HG03095 (cell line): Measurements from ENCODE around the gene PLEKHG4B.
"Not testable (repeated sequence)": the region's sequence is repeated elsewhere in the genome, so short reads cannot be mapped to it uniquely, and the experiment has no call there.

Experiments
- ATAC-seq: cut with Tn5 transposase; IDR thresholded peaks from one replicate; pipeline ENCODE4 v1.9.1; 2021; ENCODE audit warnings: moderate library complexity; ENCODE audit not compliant: unreplicated experiment

Gene PLEKHG4B

GRCh38 chr5:93221-93980 lies 1.4 kb downstream of the PLEKHG4B start:
- ATAC-seq: no peak

GRCh38 chr5:94113-94892 lies 2.3 kb downstream of the PLEKHG4B start:
- ATAC-seq: no peak

- ATAC-seq: no peak
Measured at GRCh38 chr5:95241-95980, 3.4 kb downstream of the PLEKHG4B start.

GRCh38 chr5:96976-97660 lies 5.2 kb downstream of the PLEKHG4B start:
- no peak for ATAC-seq

GRCh38 chr5:99815-100214 lies 7.8 kb downstream of the PLEKHG4B start:
- ATAC-seq: no peak

GRCh38 chr5:102411-103043 lies 10.6 kb downstream of the PLEKHG4B start:
- ATAC-seq: no peak

GRCh38 chr5:104106-104505 lies 12.1 kb downstream of the PLEKHG4B start:
- not testable (repeated sequence) for ATAC-seq

- no peak for ATAC-seq
Measured at GRCh38 chr5:104778-105296, 12.9 kb downstream of the PLEKHG4B start.

- no peak for ATAC-seq
Measured at GRCh38 chr5:105504-106070, 13.6 kb downstream of the PLEKHG4B start.

- ATAC-seq: no peak
Measured at GRCh38 chr5:106587-106986, 14.6 kb downstream of the PLEKHG4B start.

GRCh38 chr5:107526-107925 lies 15.6 kb downstream of the PLEKHG4B start:
- no peak for ATAC-seq

GRCh38 chr5:109826-110225 lies 17.9 kb downstream of the PLEKHG4B start:
- no peak for ATAC-seq

- ATAC-seq: no peak
Measured at GRCh38 chr5:110270-110888, 18.4 kb downstream of the PLEKHG4B start.

- ATAC-seq: no peak
Measured at GRCh38 chr5:111171-111570, 19.2 kb downstream of the PLEKHG4B start.

- ATAC-seq: no peak
Measured at GRCh38 chr5:119486-120097, 27.6 kb downstream of the PLEKHG4B start.

GRCh38 chr5:121432-121831 lies 29.5 kb downstream of the PLEKHG4B start:
- no peak for ATAC-seq

GRCh38 chr5:125815-126214 lies 33.8 kb downstream of the PLEKHG4B start:
- no peak for ATAC-seq

GRCh38 chr5:126806-127205 lies 34.8 kb downstream of the PLEKHG4B start:
- ATAC-seq: no peak

GRCh38 chr5:127886-128285 lies 35.9 kb downstream of the PLEKHG4B start:
- no peak for ATAC-seq
